Hepatocyte (in vitro differentiated cells): Measurements from ENCODE around the gene PDE4B.

Experiments
- CTCF ChIP-seq: fragments of 200-600 bp; sonication (generic); IDR thresholded peaks from 2 replicates; pipeline ENCODE4 v1.5.1; 2016; ENCODE audit warnings: antibody characterized with exemption, mild to moderate bottlenecking; ENCODE audit not compliant: poor library complexity
- EZH2 ChIP-seq: fragments of 200-600 bp; sonication (generic); IDR thresholded peaks from 2 replicates; pipeline ENCODE4 v1.6.1; 2016; ENCODE audit warnings: antibody characterized with exemption, mild to moderate bottlenecking, borderline replicate concordance
- EZH2phosphoT487 ChIP-seq: fragments of 200-600 bp; sonication (generic); IDR thresholded peaks from one replicate; pipeline ENCODE4 v1.6.1; 2018; ENCODE audit warnings: antibody characterized with exemption, mild to moderate bottlenecking, low read depth, moderate library complexity; ENCODE audit not compliant: unreplicated experiment, severe bottlenecking

- TF ChIP-seq CTCF (no peak), EZH2 (no peak), EZH2phosphoT487 (no peak)
Measured at GRCh38 chr1:66367369-66367768, 574.7 kb downstream of the PDE4B start.
